ENCODE data around the gene BHLHE41.

DNA sequence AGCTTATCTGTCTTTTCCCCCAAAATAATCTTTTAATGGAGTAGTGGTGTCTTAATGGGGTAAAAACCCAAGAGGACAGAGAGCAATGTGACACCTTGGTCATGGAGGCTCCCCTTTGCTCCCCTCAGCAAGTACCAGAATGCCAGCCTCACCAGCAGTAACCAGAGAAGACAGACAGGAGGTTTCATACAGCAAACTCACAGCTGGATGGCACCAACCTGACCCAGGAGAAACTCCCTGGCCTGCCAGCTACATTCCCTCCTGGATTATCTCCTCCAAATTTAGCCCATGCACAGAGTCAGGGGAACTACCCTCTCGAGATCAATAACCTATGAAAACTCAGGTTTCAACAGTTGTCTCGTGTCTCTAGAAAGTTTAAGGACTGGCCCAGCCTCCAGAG, 15.9 kb downstream of the BHLHE41 start:
- TF ChIP-seq, protein P1, sequence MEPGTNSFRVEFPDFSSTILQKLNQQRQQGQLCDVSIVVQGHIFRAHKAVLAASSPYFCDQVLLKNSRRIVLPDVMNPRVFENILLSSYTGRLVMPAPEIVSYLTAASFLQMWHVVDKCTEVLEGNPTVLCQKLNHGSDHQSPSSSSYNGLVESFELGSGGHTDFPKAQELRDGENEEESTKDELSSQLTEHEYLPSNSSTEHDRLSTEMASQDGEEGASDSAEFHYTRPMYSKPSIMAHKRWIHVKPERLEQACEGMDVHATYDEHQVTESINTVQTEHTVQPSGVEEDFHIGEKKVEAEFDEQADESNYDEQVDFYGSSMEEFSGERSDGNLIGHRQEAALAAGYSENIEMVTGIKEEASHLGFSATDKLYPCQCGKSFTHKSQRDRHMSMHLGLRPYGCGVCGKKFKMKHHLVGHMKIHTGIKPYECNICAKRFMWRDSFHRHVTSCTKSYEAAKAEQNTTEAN (CRISPR knock-in tag; IDR thresholded peaks at IDR 0.05) = no peak
- TF ChIP-seq, protein P2, sequence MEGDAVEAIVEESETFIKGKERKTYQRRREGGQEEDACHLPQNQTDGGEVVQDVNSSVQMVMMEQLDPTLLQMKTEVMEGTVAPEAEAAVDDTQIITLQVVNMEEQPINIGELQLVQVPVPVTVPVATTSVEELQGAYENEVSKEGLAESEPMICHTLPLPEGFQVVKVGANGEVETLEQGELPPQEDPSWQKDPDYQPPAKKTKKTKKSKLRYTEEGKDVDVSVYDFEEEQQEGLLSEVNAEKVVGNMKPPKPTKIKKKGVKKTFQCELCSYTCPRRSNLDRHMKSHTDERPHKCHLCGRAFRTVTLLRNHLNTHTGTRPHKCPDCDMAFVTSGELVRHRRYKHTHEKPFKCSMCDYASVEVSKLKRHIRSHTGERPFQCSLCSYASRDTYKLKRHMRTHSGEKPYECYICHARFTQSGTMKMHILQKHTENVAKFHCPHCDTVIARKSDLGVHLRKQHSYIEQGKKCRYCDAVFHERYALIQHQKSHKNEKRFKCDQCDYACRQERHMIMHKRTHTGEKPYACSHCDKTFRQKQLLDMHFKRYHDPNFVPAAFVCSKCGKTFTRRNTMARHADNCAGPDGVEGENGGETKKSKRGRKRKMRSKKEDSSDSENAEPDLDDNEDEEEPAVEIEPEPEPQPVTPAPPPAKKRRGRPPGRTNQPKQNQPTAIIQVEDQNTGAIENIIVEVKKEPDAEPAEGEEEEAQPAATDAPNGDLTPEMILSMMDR (IDR thresholded peaks at IDR 0.05) = no peak
- TF ChIP-seq TP53 (CRISPR knock-in tag; IDR thresholded peaks at IDR 0.05) (no peak), GABPB1 (CRISPR knock-in tag; IDR thresholded peaks at IDR 0.05) (no peak)
- TF ChIP-seq, protein P3, sequence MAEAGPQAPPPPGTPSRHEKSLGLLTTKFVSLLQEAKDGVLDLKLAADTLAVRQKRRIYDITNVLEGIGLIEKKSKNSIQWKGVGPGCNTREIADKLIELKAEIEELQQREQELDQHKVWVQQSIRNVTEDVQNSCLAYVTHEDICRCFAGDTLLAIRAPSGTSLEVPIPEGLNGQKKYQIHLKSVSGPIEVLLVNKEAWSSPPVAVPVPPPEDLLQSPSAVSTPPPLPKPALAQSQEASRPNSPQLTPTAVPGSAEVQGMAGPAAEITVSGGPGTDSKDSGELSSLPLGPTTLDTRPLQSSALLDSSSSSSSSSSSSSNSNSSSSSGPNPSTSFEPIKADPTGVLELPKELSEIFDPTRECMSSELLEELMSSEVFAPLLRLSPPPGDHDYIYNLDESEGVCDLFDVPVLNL (CRISPR knock-in tag; IDR thresholded peaks at IDR 0.05; ENCODE audit: borderline replicate concordance, low read depth) = no peak
- TF ChIP-seq, protein P4, sequence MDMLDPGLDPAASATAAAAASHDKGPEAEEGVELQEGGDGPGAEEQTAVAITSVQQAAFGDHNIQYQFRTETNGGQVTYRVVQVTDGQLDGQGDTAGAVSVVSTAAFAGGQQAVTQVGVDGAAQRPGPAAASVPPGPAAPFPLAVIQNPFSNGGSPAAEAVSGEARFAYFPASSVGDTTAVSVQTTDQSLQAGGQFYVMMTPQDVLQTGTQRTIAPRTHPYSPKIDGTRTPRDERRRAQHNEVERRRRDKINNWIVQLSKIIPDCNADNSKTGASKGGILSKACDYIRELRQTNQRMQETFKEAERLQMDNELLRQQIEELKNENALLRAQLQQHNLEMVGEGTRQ (CRISPR knock-in tag; IDR thresholded peaks at IDR 0.05) = no peak

Data from WTC11 (cell line).